Measurements from ENCODE around the gene CMTM8.

- TF ChIP-seq GATA2 (IDR thresholded peaks at IDR 0.05; ENCODE audit: low read depth, low read length) (no peak), GATA3 (IDR thresholded peaks at IDR 0.05; ENCODE audit: low read depth, low read length) (no peak)
These were observed 153.4 kb downstream of the CMTM8 start, which contains the start of gene CMTM7 for GRCh38 chr3:32391643-32392535.
